Measurements from ENCODE around the gene POU2AF3.
"Not testable (repeated sequence)": the region's sequence is repeated elsewhere in the genome, so short reads cannot be mapped to it uniquely, and the experiment has no call there.

POU2AF3 gene

DNA sequence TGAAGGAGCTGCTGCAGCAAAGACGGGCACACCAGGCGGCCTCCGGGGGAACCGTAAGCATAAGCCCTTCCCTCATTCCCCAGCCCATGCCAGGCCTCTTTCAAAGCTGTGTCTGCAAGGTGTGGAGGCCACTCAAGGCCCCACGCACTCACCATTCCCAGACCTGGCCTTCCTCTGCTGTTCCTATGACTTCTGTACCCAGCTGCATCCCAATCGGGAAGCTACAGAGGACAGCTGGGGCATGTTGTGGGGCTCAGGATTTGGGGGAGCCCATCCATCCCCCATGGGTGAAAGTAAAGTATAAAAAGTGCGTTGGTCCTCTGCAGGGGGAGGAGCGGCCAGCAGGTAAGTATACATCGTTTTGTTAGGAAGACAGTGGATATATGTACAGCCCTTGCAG lies 2.2 kb downstream of the POU2AF3 start:
- no peak overlapping the region for H3K4me3 ChIP-seq (ENCODE audit: low read depth, low read length)

DNA sequence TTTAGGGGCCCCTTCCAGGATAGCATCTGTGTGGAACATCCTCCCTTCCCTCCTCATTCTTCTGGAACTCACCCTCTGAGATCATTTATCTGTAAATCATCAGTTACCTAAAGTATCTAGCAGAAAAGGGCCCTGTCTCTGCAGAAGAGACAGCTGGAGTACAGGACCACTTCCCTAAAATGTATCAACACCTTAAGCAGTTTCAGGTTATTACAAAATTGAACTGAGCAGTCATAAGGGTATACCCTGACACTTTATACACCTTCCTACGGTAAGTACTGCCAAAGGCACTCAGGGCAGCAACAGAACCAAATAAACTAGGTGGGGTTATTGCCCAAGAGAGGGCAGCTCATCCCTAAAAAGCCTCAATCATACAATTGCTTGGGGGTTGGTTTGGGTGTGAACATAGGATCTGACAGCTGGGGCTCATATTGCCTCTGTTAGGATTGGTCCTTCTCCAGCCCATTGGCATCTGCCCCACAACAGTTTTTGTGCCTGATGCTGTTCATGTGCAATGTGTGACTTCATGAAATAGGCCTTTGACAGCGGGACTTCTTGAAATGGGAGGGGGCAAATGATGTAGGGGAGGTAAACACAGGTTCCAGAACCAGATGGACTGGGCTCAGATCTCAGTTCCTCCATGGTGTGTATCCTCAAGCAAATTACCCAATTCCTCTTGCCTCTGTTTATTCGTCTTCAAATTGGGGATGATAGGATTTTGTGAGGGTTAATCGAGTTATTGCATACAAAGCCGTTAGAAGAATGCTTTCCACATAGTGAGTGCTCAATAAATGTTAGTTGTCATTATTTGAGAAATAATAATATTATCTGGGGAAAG lies 2.9 kb downstream of the POU2AF3 start:
- no peak overlapping the region for H3K4me3 ChIP-seq (ENCODE audit: low read depth, low read length)

DNA sequence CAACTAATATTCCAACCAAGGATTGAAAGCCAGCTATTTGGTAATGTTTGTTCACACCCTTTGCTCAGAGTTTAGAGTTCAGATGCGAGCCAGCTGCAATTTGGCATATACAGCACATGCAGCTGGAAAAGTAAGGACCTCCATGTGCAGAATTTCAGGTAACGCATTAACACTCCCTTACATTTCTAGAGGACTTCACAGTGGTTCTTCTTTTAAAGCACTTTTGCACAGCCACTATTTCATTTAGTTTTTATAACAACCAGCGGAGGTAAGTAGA lies 3.4 kb downstream of the POU2AF3 start:
- H3K4me3 ChIP-seq (ENCODE audit: low read depth, low read length) = no peak overlapping the region

DNA sequence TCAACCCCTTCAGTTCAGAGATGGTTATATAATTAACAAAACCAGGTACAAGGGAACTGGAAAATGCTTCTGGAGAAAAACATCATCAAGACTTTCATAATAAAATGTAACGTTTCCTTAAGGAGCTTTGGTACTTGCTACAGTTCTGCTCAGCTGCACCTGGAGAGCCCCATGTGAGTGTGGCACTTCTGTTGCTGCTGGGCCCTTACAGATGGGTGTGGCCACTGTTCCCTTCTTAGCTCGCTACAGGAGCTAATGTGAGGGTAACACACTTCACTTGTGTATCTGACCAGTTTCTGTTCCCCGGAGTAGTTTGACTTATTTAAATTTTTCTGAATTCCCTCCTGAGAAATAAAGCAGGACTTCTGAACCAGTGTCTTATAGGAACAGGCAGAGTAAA lies 4.0 kb downstream of the POU2AF3 start:
- no peak overlapping the region for H3K4me3 ChIP-seq (ENCODE audit: low read depth, low read length)

DNA sequence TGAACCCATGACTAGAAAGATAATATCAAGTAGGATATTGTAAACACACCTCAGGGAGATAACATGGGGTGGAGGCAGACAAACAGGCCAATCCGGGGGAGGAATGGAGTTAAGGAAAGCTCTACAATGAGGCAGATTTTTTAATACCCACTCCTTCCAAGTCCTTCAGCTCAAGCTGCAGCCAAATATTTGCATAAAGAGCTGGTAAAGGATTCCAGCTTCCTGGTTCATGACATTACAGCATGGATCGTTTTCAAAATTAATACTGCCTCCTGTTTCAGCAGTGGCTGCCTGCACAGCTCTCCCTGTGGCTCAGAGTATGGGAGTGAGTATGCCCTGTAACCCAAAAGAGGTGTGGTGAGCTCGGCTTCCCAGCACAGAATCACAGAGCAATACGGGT lies 5.1 kb downstream of the POU2AF3 start:
- no peak overlapping the region for H3K4me3 ChIP-seq (ENCODE audit: low read depth, low read length)

DNA sequence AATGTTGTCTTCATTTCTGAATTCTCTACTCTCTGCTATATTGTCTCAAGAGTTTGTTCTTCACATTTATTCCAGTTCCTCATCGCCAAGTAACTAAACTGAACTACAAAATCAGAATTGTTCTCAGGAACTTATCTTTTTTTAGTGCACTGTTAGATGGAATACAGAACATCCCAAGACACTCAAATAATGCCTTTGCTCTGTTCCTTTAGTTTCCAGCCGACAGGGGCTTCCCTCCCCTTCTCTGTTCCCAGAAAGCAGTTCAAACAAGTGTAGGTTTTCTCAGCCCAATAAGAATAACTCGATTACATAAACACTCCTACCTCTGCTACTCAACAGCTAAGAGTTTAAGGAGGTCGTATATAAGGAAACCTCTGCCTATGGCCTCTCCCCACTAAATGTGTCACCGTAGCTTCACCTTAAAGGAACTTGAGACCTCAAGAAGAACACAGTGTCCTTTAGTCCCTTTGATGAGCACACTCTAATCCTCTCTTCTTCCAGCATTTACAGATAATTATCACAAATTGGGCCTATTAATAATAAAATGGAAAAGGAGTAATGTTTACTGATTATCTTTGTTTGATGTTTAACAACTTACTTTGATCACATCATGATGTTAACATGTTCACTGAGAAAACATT lies 6.9 kb downstream of the POU2AF3 start:
- no peak overlapping the region for H3K4me3 ChIP-seq (ENCODE audit: low read depth, low read length)

DNA sequence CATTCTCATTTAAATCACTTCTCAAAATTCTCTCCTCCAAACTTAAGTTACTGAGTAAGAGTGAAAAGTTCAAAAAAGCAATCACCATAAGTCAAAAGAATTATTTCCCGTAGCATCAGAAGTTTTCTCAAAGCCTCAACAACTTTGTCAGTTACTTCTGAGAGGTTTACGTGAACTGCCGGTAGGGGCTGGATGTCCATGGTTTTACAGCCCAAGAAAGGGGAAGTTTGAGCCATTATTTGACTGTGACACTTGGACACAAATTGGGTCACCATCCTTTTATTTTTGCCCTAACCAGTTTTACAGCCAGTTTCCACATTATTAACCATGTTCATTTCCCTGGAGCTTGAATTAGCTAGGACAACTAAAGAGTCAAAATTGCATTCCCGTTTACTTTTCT lies 7.5 kb downstream of the POU2AF3 start:
- H3K4me3 ChIP-seq (ENCODE audit: low read depth, low read length) = no peak overlapping the region

DNA sequence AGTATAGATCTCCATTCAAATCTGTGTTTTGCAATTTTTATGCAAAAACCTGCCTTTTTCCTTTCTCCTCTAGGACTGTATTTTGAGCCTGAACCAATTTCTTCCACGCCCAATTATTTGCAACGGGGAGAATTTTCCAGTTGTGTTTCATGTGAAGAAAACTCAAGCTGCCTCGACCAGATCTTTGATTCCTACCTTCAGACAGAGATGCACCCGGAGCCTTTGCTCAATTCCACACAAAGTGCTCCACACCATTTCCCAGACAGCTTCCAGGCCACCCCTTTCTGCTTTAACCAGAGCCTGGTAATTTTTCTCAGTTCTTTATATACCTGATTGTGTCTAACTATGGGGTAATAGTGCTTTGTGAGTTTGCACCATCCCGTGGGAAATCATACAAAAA lies 8.0 kb downstream of the POU2AF3 start:
- no peak overlapping the region for H3K4me3 ChIP-seq (ENCODE audit: low read depth, low read length)

DNA sequence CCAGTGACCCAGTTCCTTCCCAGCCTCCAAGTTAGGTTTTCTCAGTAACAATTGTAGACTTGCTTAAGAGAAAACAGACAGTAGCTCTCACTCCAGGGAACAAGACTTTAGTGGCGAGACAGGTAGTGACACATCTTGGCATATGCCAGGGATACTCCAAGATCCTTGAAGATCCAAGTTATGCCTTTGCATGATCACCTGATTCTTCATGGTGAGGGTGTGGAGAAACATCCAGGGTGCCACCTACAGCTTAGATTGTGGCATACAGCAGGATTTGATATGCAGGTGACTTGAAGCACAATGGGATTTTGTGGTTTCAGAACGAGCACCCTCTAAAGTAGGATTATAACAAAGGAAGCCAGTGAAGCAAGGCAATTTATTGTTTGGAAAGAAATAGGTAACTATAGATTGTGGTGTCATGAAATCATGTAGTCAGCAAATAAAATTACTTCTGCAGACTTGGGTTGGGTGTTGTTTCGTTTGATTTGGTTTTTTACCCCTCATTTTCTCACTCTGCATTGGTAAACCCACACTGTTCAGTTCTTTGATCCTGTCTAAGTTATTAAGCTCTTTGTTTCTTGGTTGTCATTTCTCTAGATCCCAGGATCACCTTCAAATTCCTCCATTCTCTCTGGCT lies 9.2 kb downstream of the POU2AF3 start:
- H3K4me3 ChIP-seq (ENCODE audit: low read depth, low read length) = no peak overlapping the region

DNA sequence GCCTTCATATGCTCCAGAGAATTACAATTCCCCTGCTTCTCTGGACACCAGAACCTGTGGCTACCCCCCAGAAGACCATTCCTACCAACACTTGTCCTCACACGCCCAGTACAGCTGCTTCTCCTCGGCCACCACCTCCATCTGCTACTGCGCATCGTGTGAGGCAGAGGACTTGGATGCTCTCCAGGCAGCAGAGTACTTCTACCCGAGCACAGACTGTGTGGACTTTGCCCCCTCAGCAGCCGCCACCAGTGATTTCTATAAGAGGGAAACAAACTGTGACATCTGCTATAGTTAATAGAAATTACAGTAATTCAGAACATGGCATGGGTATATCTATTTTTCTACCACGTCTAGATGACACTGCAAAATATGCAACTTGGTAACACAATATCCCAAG lies 9.8 kb downstream of the POU2AF3 start:
- H3K4me3 ChIP-seq (ENCODE audit: low read depth, low read length) = no peak overlapping the region

DNA sequence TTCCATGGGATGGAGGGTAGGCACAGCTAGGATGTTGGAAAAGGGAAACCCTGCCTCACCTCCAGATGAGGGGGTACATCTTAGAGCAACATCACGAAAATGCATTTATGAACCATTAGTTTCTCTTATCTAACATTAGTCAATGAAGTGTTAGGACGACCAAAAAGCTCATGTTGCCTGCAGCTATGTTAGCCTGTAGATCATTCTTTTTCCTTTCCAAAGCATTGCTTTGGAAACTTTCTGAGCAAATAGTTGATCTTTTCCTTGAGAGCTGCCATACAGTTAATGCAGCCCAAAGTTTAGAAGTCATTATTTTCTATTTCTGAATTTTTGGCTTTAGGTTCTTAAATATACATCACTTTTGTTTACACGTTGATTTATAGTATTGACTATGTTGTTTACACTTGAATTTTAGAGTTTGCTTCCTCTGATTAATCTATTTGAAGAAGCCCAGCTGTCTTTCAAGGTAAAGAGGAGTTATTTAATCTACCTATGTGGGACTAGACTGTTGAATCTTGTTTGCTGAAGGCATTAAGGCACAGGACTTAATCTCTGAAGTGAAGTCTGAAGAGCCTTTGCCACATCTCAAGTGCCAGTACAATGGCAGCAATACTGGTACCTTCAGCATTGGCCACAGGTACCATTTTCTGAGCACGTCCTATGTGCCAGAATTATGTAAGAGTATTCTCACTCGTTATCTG lies 11.0 kb downstream of the POU2AF3 start:
- H3K4me3 ChIP-seq (ENCODE audit: low read depth, low read length) = no peak overlapping the region

DNA sequence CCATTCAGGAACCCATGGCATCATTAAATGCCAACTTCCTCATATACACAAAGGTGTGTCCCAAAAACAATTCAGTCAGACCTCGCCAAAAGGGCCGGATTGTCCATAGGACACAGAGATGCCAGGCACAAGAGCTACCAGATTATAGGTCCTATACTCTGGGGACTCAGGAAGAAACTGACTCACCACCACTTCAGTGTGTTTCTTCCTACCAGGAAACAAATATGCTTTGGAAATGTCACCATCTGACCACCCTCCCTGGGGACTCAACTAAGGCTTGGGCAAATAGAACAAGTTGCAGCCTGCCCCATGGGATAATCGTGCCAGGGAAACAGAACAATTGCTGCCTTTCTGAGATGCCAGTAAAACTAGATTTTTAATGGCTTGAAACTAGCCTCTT lies 11.7 kb downstream of the POU2AF3 start:
- no peak overlapping the region for H3K4me3 ChIP-seq (ENCODE audit: low read depth, low read length)

DNA sequence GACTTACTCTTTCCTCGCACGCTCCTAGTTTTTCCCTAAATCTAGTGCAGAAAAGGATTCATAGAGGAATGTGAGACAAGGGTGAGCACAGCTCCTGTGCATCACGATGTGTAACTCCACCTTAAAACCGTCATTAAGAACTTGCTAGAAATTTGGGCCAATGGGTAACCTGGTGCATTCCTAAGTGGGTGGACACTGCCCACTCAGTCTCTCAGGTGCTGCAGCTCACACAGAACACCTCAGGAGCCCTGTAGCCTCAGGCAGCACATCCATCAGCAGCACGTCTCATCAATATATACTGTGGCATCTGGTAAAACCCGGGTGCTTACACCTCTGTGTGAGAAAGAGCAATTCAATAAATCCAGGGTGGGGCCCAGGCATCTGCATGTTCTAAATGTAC lies 12.4 kb downstream of the POU2AF3 start:
- H3K4me3 ChIP-seq (ENCODE audit: low read depth, low read length) = no peak overlapping the region

DNA sequence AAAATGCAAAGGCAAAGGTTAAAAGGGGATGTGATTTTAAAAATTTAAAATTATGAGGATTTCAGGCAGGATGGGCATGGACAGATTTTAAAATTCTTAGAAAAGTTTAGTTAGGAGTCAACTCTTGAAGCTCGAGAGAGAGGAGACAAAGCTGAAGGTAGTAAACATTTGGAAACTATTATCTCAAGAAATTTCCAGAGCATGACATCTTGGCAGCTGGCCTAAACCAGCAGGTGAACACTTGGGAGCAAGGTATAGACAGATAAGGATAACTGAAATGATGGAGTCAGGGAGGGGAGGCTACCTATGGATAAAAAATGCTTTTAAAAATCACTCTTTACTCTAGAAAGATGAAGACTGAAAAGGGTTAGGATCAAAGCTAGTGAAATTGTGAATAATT lies 13.7 kb downstream of the POU2AF3 start:
- H3K4me3 ChIP-seq (ENCODE audit: low read depth, low read length) = no peak overlapping the region

DNA sequence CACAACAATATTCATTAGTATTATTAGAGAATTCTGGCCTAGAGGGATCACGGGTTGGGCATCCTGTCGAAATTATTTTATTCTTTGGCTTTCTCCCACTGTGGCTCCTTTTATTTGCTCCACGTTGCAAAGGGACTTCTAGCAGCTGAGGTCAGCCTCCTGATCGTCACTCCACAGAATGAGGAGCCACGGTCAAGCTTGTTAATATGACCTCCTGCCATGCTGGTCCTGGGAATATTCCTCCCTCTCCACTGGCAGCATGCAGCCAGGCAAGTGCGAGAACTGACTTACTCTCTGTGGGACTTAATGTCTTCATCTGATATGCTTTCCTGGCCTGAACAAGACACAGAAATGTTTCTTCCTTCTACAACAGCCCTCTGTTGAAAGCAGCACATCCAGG lies 20.9 kb downstream of the POU2AF3 start:
- H3K4me3 ChIP-seq (ENCODE audit: low read depth, low read length) = no peak overlapping the region

DNA sequence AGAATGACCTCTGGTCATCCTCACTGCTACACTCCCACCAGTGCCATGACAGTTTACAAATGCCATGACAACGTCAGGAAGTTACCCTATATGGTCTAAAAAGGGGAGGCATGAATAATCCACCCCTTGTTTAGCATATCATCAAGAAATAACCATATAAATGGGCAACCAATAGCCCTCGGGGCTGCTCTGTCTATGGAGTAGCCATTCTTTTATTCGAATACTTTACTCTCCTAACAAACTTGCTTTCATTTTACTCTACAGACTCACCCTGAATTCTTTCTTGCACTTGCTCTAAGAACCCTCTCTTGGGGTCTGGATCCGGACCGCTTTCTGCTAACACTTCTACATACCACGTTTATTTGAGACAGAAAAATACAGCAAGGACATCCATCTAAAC lies 21.9 kb downstream of the POU2AF3 start:
- H3K4me3 ChIP-seq (ENCODE audit: low read depth, low read length) = not testable (repeated sequence)

DNA sequence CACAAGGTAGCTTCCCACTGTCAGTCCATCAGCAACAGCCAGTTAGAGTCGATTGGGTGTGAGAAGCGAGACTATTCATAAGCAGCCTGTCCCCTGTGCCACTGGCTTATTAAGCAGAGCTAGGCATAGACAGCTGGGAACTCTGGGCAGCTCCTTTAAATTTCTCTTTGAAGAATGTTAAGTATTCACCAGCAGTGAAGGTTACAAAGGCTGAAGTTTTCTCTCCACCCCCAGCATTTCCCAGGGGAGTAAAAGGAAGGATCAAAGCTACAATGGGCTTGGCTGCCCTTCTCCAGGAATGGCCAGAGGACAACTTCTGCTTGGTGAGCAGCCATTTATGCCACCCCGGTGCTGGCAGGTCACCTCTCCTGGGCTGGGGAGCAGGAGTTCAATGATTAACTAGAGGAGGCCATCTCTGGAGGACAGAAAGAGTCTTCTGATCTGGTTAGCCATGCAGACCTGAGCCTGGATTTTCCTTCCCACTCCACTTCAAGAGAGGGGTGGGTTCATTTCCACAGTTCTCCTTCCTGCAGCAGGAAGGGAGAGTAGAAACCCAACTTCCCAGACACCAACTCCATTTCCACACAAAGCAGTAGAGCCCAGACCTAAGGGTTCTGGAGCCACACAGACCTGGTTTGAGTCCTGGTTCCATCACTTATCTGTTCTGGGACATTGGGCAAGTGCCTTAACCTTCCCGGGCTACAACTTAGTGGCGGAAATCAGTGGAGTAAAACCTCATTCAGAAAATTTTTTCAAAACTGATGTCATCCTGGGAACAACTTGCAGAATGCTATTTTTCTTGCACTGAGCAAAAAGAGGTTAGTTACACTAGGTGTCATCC lies 22.6 kb downstream of the POU2AF3 start:
- H3K4me3 ChIP-seq (ENCODE audit: low read depth, low read length) = no peak overlapping the region

DNA sequence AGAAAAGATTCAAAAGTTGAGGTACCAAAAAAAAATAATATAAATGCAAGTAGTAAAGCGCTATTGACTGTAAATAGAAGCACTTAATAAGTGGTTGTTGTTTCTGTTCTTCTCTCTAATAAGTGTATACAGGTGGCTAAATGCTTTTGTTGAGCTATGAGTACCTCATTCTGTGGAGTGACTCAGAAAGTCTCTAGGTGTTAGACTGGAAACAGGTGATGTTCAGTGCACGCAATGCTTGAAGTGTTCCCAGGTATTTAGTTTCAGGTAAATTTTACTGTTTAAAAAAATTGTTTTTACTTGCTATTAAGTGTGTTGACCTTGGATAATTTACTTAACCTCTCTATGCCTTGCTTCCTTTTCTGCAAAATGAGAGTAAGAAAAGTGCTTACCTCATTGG lies 24.2 kb downstream of the POU2AF3 start:
- H3K4me3 ChIP-seq (ENCODE audit: low read depth, low read length) = no peak overlapping the region

DNA sequence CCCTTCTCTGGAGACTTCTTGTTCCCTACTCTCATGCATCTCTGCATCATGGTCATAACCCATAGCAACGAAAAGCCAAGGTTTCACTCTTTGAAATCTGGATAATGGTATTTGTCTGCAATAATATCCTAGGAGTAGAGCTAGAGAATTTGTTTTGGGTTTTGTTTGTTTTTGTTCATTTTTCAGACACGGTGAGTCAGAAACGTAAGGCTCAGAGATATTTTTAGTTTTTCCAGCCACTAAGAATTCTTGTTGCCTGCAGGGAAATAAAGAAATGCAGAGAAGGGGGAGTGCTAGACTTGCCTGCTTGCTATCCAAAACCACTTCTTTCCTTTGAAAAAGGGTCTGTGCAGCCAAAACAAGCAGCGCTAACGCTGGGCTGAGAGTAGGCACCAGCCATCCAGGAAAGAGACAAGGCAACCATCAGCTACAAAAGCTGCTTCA lies 26.0 kb downstream of the POU2AF3 start:
- H3K4me3 ChIP-seq (ENCODE audit: low read depth, low read length) = no peak overlapping the region

DNA sequence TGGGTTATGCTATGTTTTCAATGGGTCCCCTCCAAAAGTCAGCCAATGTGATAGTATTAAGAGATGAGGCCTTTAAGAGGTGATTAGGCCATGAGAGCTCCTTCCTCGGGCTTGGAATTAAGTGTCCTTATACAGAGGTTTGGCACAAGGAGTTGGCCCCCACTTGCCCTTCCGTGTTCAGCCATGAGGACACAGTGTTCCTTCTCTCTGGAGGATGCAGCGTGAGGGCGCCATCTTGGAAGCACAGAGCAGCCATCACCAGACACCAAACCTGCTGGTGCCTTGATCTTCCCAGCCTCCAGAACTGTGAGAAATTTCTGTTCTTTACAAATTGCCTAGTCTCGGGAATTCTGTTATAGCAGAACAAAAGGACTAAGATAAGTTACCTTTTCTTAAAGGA lies 26.9 kb downstream of the POU2AF3 start:
- H3K4me3 ChIP-seq (ENCODE audit: low read depth, low read length) = no peak overlapping the region

DNA sequence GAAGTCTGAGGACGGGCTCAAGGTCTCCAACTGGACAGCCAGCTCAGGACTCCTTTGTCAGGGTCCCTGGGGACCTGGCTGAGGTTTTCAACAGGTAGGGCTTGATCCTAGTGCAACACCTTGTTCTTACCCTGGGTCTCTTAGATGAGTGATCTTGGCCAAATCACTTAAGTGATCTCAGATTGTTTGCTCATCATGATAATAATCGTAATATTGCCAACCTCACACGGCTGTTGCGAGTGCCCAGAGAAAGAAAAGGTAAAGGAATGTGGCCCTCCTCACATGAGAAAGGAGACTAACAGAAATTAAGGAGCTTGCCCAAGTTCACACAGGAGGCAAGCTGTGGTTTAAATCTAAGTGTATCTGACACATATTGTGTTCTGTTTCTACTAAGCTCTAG lies 28.5 kb downstream of the POU2AF3 start:
- H3K4me3 ChIP-seq (ENCODE audit: low read depth, low read length) = no peak overlapping the region

All from iPS-11a (cell line).